ENCODE data around the gene KBTBD4.

The KBTBD4 gene

DNA sequence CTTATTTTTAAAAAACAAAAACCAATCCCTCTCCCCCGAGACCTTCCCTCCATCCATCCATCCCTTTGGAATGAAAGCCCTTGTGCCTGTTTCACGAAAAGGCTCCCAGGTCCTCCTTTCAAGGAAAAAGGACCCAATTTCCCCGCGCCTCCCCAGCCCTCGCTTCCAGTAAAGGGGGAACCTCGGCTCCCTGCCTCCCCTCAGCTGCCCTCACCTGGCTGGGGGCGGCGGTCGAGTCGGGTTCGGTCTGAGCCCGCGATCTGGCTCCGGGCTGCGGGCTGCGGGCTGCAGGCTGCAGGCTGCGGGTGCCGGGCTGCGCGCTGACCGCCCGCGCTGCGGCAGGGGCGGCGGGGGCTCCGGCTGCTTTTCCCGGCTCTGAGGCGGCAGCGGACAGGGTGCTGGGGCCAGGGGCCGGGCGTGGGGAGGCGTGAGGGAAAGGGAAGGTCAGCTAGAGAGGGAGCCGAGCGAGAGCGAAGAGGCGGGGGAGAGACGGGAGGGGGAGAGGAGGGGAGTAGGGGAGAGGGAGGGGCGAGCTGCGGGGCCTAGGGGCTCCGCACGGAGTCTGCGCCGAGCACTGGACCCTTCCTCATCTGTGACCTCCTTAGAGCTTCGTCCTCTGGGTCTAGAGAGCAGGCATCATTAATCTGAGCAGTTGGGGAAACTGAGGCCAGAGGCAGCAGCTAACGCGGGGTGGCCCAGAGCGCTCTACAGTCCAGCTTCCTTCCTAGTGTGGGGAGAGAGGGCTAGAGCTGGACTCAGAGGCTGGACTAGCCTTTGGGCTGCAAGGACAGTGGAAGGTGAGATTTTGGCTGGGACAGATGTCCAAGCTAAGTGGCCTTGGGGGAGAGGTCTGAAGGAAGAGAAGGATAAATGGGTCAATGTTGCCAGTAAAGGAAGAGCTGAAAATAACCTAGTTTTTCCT is 15.4 kb upstream of the KBTBD4 start, which contains the start of gene C1QTNF4:
Gene C1QTNF4 (minus strand): TSS at position 478 of the 922 bp plus-strand sequence. CDS start 3,601 bp downstream, outside the sequence.
- Histone ChIP-seq H3K27ac (ENCODE audit: low read depth, low read length) (no peak within 1 kb of the TSS), H4K5ac (ENCODE audit: low read length) (no peak within 1 kb of the TSS), H2AK5ac (ENCODE audit: low read length) (no peak within 1 kb of the TSS), H4K8ac (ENCODE audit: low read depth, low read length) (no peak within 1 kb of the TSS), H3K4me3 (ENCODE audit: low read length) (peak within 1 kb of the TSS; percentile 43), H3K36me3 (ENCODE audit: control insufficient read depth, insufficient read depth, low read length) (no peaks in the 10 kb centered on the region), H3K79me2 (ENCODE audit: control insufficient read depth, insufficient read depth, low read length) (no peaks in the 10 kb centered on the region), H3K9ac (ENCODE audit: low read length) (peak within 1 kb of the TSS; percentile 69), H3K4ac (ENCODE audit: low read depth, low read length) (no peak within 1 kb of the TSS), H2BK15ac (replicated peaks; ENCODE audit: low read depth) (no peak within 1 kb of the TSS), H3K18ac (ENCODE audit: low read length) (peak within 1 kb of the TSS; percentile 53), H2BK120ac (ENCODE audit: low read depth, low read length) (no peak within 1 kb of the TSS), H3K56ac (ENCODE audit: low read length) (peak within 1 kb of the TSS; percentile 83), H3K27me3 (ENCODE audit: insufficient read depth, low read length, poor library complexity) (peaks cover 16% of the 10 kb centered on the region), H3K4me2 (ENCODE audit: low read length) (peak within 1 kb of the TSS; percentile 96), H3K23ac (ENCODE audit: low read length) (no peak within 1 kb of the TSS), H3K79me1 (ENCODE audit: low read length) (no peaks in the 10 kb centered on the region), H3K4me1 (ENCODE audit: control insufficient read depth, low read depth, low read length) (peaks cover 2% of the 10 kb centered on the region), H2BK5ac (ENCODE audit: low read length) (no peak within 1 kb of the TSS)
- DNase-seq: no peak
- WGBS (ENCODE audit: extremely low coverage, insufficient coverage, low lambda C conversion rate): no CpG with 5 or more reads among the region's 48 CpGs

DNA sequence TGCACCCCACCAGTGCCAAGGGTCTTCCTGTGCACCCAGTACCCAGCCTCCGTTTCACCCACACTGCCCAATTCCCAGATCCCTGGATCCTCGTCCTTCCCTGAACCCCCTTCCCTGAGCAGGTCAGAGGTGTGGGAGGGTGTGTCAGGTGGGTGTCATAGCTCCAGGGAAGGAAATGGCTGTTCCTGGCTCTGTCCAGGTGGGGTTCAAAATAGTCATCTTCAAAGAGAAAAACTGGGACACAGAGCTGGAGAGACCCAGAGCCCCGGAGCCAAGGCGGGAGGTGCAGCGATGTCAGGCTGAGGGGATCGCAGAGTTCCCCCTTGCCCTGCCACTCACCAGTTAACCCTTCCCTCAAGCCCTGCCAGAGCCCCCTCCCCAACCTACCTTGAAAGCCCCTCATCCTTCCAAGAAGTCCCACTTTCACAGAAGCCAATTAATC is 14.7 kb upstream of the KBTBD4 start:
- no peaks in the 10 kb centered on the region for H3K36me3 ChIP-seq (ENCODE audit: control insufficient read depth, insufficient read depth, low read length)
- H3K79me1 ChIP-seq (ENCODE audit: low read length): no peaks in the 10 kb centered on the region
- no peak for DNase-seq
- no CpG with 5 or more reads among the region's 6 CpGs for WGBS (ENCODE audit: extremely low coverage, insufficient coverage, low lambda C conversion rate)
- no peaks in the 10 kb centered on the region for H3K79me2 ChIP-seq (ENCODE audit: control insufficient read depth, insufficient read depth, low read length)
- H3K4me1 ChIP-seq (ENCODE audit: control insufficient read depth, low read depth, low read length): peaks cover 2% of the 10 kb centered on the region
- no peak overlapping the region for H3K23ac ChIP-seq (ENCODE audit: low read length)
- no peak overlapping the region for H2BK120ac ChIP-seq (ENCODE audit: low read depth, low read length)
- H3K56ac ChIP-seq (ENCODE audit: low read length): peak overlapping the region; percentile 15
- peak overlapping the region; percentile 69 for H3K9ac ChIP-seq (ENCODE audit: low read length)
- H3K27ac ChIP-seq (ENCODE audit: low read depth, low read length): no peak overlapping the region
- H3K4ac ChIP-seq (ENCODE audit: low read depth, low read length): no peak overlapping the region
- H2AK5ac ChIP-seq (ENCODE audit: low read length): no peak overlapping the region
- peak overlapping the region; percentile 96 for H3K4me2 ChIP-seq (ENCODE audit: low read length)
- H3K18ac ChIP-seq (ENCODE audit: low read length): no peak overlapping the region
- peaks cover 16% of the 10 kb centered on the region for H3K27me3 ChIP-seq (ENCODE audit: insufficient read depth, low read length, poor library complexity)
- no peak overlapping the region for H2BK5ac ChIP-seq (ENCODE audit: low read length)
- peak overlapping the region; percentile 43 for H3K4me3 ChIP-seq (ENCODE audit: low read length)
- no peak overlapping the region for H2BK15ac ChIP-seq (replicated peaks; ENCODE audit: low read depth)
- H4K5ac ChIP-seq (ENCODE audit: low read length): no peak overlapping the region
- H4K8ac ChIP-seq (ENCODE audit: low read depth, low read length): no peak overlapping the region

DNA sequence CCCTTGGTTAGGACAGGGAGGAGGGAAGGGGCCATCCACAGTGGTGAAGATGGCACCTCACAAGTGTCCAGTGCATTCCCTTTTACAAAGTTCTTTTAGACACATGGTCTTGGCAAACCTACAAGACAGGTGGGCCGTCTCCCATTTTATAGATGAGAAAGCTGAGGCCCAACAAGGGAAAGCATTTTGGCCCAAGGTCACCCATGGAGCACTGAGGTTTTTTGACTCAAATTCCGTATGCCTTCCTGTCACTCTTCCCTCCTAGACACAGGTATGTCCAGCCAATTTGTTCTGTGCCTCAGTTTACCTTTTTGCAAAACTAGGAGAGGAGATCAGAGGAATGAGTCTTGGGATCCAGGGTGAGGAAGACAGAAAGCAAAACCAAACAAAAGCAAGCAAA is 14.2 kb upstream of the KBTBD4 start:
- H2BK15ac ChIP-seq (replicated peaks; ENCODE audit: low read depth): no peak overlapping the region
- H3K27me3 ChIP-seq (ENCODE audit: insufficient read depth, low read length, poor library complexity): peaks cover 16% of the 10 kb centered on the region
- no peak overlapping the region for H4K5ac ChIP-seq (ENCODE audit: low read length)
- no peaks in the 10 kb centered on the region for H3K36me3 ChIP-seq (ENCODE audit: control insufficient read depth, insufficient read depth, low read length)
- H2AK5ac ChIP-seq (ENCODE audit: low read length): no peak overlapping the region
- no peak for DNase-seq
- no peak overlapping the region for H3K9ac ChIP-seq (ENCODE audit: low read length)
- no peaks in the 10 kb centered on the region for H3K79me1 ChIP-seq (ENCODE audit: low read length)
- H3K23ac ChIP-seq (ENCODE audit: low read length): no peak overlapping the region
- H3K18ac ChIP-seq (ENCODE audit: low read length): no peak overlapping the region
- H3K4me1 ChIP-seq (ENCODE audit: control insufficient read depth, low read depth, low read length): peaks cover 2% of the 10 kb centered on the region
- H3K4me3 ChIP-seq (ENCODE audit: low read length): no peak overlapping the region
- no peak overlapping the region for H3K27ac ChIP-seq (ENCODE audit: low read depth, low read length)
- H3K79me2 ChIP-seq (ENCODE audit: control insufficient read depth, insufficient read depth, low read length): no peaks in the 10 kb centered on the region
- no peak overlapping the region for H3K56ac ChIP-seq (ENCODE audit: low read length)
- H2BK120ac ChIP-seq (ENCODE audit: low read depth, low read length): no peak overlapping the region
- H2BK5ac ChIP-seq (ENCODE audit: low read length): no peak overlapping the region
- WGBS (ENCODE audit: extremely low coverage, insufficient coverage, low lambda C conversion rate): no CpG with 5 or more reads among the region's 2 CpGs
- H4K8ac ChIP-seq (ENCODE audit: low read depth, low read length): no peak overlapping the region
- H3K4me2 ChIP-seq (ENCODE audit: low read length): no peak overlapping the region
- no peak overlapping the region for H3K4ac ChIP-seq (ENCODE audit: low read depth, low read length)

- no peak overlapping the region for H2BK15ac ChIP-seq (replicated peaks; ENCODE audit: low read depth)
- no peak overlapping the region for H3K23ac ChIP-seq (ENCODE audit: low read length)
- H3K36me3 ChIP-seq (ENCODE audit: control insufficient read depth, insufficient read depth, low read length): no peaks in the 10 kb centered on the region
- H3K79me1 ChIP-seq (ENCODE audit: low read length): no peaks in the 10 kb centered on the region
- no peak for DNase-seq
- no peak overlapping the region for H2BK5ac ChIP-seq (ENCODE audit: low read length)
- no peak overlapping the region for H3K4me2 ChIP-seq (ENCODE audit: low read length)
- no peak overlapping the region for H3K4ac ChIP-seq (ENCODE audit: low read depth, low read length)
- no peak overlapping the region for H4K5ac ChIP-seq (ENCODE audit: low read length)
- no peak overlapping the region for H3K56ac ChIP-seq (ENCODE audit: low read length)
- peaks cover 2% of the 10 kb centered on the region for H3K4me1 ChIP-seq (ENCODE audit: control insufficient read depth, low read depth, low read length)
- no peak overlapping the region for H3K27ac ChIP-seq (ENCODE audit: low read depth, low read length)
- no peak overlapping the region for H3K9ac ChIP-seq (ENCODE audit: low read length)
- no peaks in the 10 kb centered on the region for H3K79me2 ChIP-seq (ENCODE audit: control insufficient read depth, insufficient read depth, low read length)
- no peak overlapping the region for H2AK5ac ChIP-seq (ENCODE audit: low read length)
- H3K27me3 ChIP-seq (ENCODE audit: insufficient read depth, low read length, poor library complexity): peaks cover 16% of the 10 kb centered on the region
- no peak overlapping the region for H2BK120ac ChIP-seq (ENCODE audit: low read depth, low read length)
- H3K18ac ChIP-seq (ENCODE audit: low read length): no peak overlapping the region
- no CpG with 5 or more reads among the region's 4 CpGs for WGBS (ENCODE audit: extremely low coverage, insufficient coverage, low lambda C conversion rate)
- H4K8ac ChIP-seq (ENCODE audit: low read depth, low read length): no peak overlapping the region
- H3K4me3 ChIP-seq (ENCODE audit: low read length): no peak overlapping the region
These were observed 13.5 kb upstream of the KBTBD4 start for GRCh38 chr11:47592251-47592650.

GRCh38 chr11:47591764-47592163 is 13.0 kb upstream of the KBTBD4 start:
- no peak overlapping the region for H3K18ac ChIP-seq (ENCODE audit: low read length)
- peak; percentile 36 for DNase-seq
- H2BK120ac ChIP-seq (ENCODE audit: low read depth, low read length): no peak overlapping the region
- H3K4ac ChIP-seq (ENCODE audit: low read depth, low read length): no peak overlapping the region
- no peak overlapping the region for H2BK15ac ChIP-seq (replicated peaks; ENCODE audit: low read depth)
- H3K27ac ChIP-seq (ENCODE audit: low read depth, low read length): no peak overlapping the region
- H3K23ac ChIP-seq (ENCODE audit: low read length): peak overlapping the region; percentile 80
- H2AK5ac ChIP-seq (ENCODE audit: low read length): no peak overlapping the region
- no peak overlapping the region for H3K4me3 ChIP-seq (ENCODE audit: low read length)
- WGBS (ENCODE audit: extremely low coverage, insufficient coverage, low lambda C conversion rate): no CpG with 5 or more reads among the region's 7 CpGs
- no peak overlapping the region for H3K4me2 ChIP-seq (ENCODE audit: low read length)
- H4K8ac ChIP-seq (ENCODE audit: low read depth, low read length): no peak overlapping the region
- H3K27me3 ChIP-seq (ENCODE audit: insufficient read depth, low read length, poor library complexity): peaks cover 16% of the 10 kb centered on the region
- peak overlapping the region; percentile 1 for H3K56ac ChIP-seq (ENCODE audit: low read length)
- peaks cover 2% of the 10 kb centered on the region for H3K4me1 ChIP-seq (ENCODE audit: control insufficient read depth, low read depth, low read length)
- no peak overlapping the region for H4K5ac ChIP-seq (ENCODE audit: low read length)
- no peaks in the 10 kb centered on the region for H3K79me2 ChIP-seq (ENCODE audit: control insufficient read depth, insufficient read depth, low read length)
- no peaks in the 10 kb centered on the region for H3K36me3 ChIP-seq (ENCODE audit: control insufficient read depth, insufficient read depth, low read length)
- no peak overlapping the region for H2BK5ac ChIP-seq (ENCODE audit: low read length)
- H3K9ac ChIP-seq (ENCODE audit: low read length): peak overlapping the region; percentile 21
- H3K79me1 ChIP-seq (ENCODE audit: low read length): no peaks in the 10 kb centered on the region

Measured in mesendoderm (in vitro differentiated cells).